Left lung (tissue), 10 donors: Measurements from ENCODE around the gene CHCHD6. TPM values are rescaled to one million over a fixed set of nuclear protein-coding genes. Genes with fewer than 3 reads are reported as not detected.

Experiments used
- ATAC-seq: fragments of 200-7000 bp; cut with Tn5 transposase; one replicate; pipeline ENCODE4 v1.9.1; 2020; ENCODE audit warnings: moderate library complexity
- DNase-seq, 4 donors: peaks; one replicate each; pipeline ENCODE4 v3.0.0-alpha.2; 2013 to 2020
- H3K27ac ChIP-seq, 2 donors: fragments of 200-600 bp; sonication (generic) in 1 of 2; one replicate each; pipeline versions ENCODE4 v1.5.0 to v1.8.0; 2020 to 2021
- H3K27me3 ChIP-seq, 2 donors: fragments of 200-600 bp; sonication (generic) in 1 of 2; one replicate each; pipeline versions ENCODE4 v1.5.0 to v1.8.0; 2020 to 2021
- H3K36me3 ChIP-seq, 2 donors: fragments of 200-600 bp; sonication (generic) in 1 of 2; one replicate each; pipeline versions ENCODE4 v1.5.0 to v1.8.0; 2020 to 2021
- H3K4me1 ChIP-seq, 2 donors: fragments of 200-600 bp; one replicate each; pipeline ENCODE4 v1.8.0; 2021
- H3K4me3 ChIP-seq, 2 donors: fragments of 200-600 bp; sonication (generic) in 1 of 2; one replicate each; pipeline versions ENCODE4 v1.5.0 to v1.8.0; 2020 to 2021; ENCODE audit warnings: mild to moderate bottlenecking in 1 of 2
- H3K9me3 ChIP-seq, 2 donors: fragments of 200-600 bp; sonication (generic) in 1 of 2; one replicate each; pipeline versions ENCODE4 v1.5.0 to v1.8.0; 2020 to 2021
- CTCF ChIP-seq, 2 donors: fragments of 200-600 bp; sonication (generic) in 1 of 2; IDR thresholded peaks; one replicate each; pipeline versions ENCODE4 v1.5.0 to v1.8.0; 2021; ENCODE audit warnings: antibody characterized with exemption in 2 of 2
- intact Hi-C, 2 donors: fragments of 100-400 bp; cut with DNase I; formaldehyde crosslinking; loops; one replicate each; pipeline versions ENCODE4 v1.11.2 to v1.14.2; 2022
- polyA plus RNA-seq, 6 donors: library from polyadenylated mRNA; unstranded; fragments of 120-200 nt; gene quantifications; one replicate each; pipeline ENCODE4 v1.2.1, GENCODE V29; 2013; ENCODE audit not compliant: insufficient read length in 6 of 6
- total RNA-seq, 2 donors: library from RNA; stranded (reverse); fragmentation: NEBNext Ultra II Directional; extraction: Animal tissue kit (Norgen Biotek cat#: 25700); gene quantifications; one replicate each; pipeline ENCODE4 v1.2.1, GENCODE V29; 2021
- donor health status: DM: no; HTN: yes; CAD: no.
- donor health status: DM: no; HTN: no; CAD: no.

CHCHD6 gene
- total and polyA plus RNA-seq, 8 donors, result 11.8 to 21.1 (median 18.4) TPM

GRCh38 chr3:126747768-126748167, 43.7 kb downstream of the CHCHD6 start:
- Histone ChIP-seq H3K36me3 (no peaks in the 10 kb centered on the region), H3K9me3 (no peaks in the 10 kb centered on the region), H3K27me3 (no peaks in the 10 kb centered on the region), H3K27ac (peak overlapping the region; percentile 8 to 56), H3K4me3 (no peak overlapping the region), H3K4me1 (peaks cover 14 to 16% of the 10 kb centered on the region in 2 donors)
- intact Hi-C loops, result no loop called here
- no peak for TF ChIP-seq CTCF (IDR thresholded peaks at IDR 0.05)
- DNase-seq, result peak in 1 of 4 donors; percentile 70
- ATAC-seq, result peak; percentile 46

- no peak for TF ChIP-seq CTCF (IDR thresholded peaks at IDR 0.05)
- ATAC-seq (no peak), DNase-seq (no peak)
- Histone ChIP-seq H3K9me3 (no peaks in the 10 kb centered on the region), H3K4me3 (no peak overlapping the region), H3K4me1 (peaks cover 14 to 19% of the 10 kb centered on the region in 2 donors), H3K27me3 (no peaks in the 10 kb centered on the region), H3K36me3 (no peaks in the 10 kb centered on the region), H3K27ac (no peak overlapping the region)
- intact Hi-C loops, result no loop called here
Observed at GRCh38 chr3:126748701-126749546, 44.9 kb downstream of the CHCHD6 start.

GRCh38 chr3:126749547-126749875, 45.5 kb downstream of the CHCHD6 start:
- Histone ChIP-seq H3K4me1 (peaks cover 14 to 19% of the 10 kb centered on the region in 2 donors), H3K9me3 (no peaks in the 10 kb centered on the region), H3K4me3 (no peak overlapping the region), H3K27me3 (no peaks in the 10 kb centered on the region), H3K27ac (no peak overlapping the region), H3K36me3 (no peaks in the 10 kb centered on the region)
- ATAC-seq (no peak), DNase-seq (no peak)
- intact Hi-C loops, result no loop called here
- no peak for TF ChIP-seq CTCF (IDR thresholded peaks at IDR 0.05)

- Histone ChIP-seq H3K36me3 (no peaks in the 10 kb centered on the region), H3K4me1 (peaks cover 14 to 19% of the 10 kb centered on the region in 2 donors), H3K9me3 (no peaks in the 10 kb centered on the region), H3K27ac (no peak overlapping the region), H3K4me3 (no peak overlapping the region), H3K27me3 (no peaks in the 10 kb centered on the region)
- no peak for TF ChIP-seq CTCF (IDR thresholded peaks at IDR 0.05)
- ATAC-seq, result no peak
- intact Hi-C loops, result loop anchor here in 1 of 2 donors (5.0 to 10.0 kb wide), 2 partner anchors 232 to 715 kb away; partner anchors contain the start of gene PLXNA1
- DNase-seq, result no peak
Observed at GRCh38 chr3:126749931-126750755, 46.1 kb downstream of the CHCHD6 start.

GRCh38 chr3:126750756-126751121, 46.7 kb downstream of the CHCHD6 start:
- ATAC-seq, result no peak
- no peak for TF ChIP-seq CTCF (IDR thresholded peaks at IDR 0.05)
- DNase-seq, result no peak
- no peaks in the 10 kb centered on the region for H3K36me3 ChIP-seq
- no peak overlapping the region for H3K4me3 ChIP-seq
- no peaks in the 10 kb centered on the region for H3K27me3 ChIP-seq
- intact Hi-C loops, result loop anchor here in 1 of 2 donors (5.0 to 10.0 kb wide), 2 partner anchors 232 to 714 kb away; partner anchors contain the start of gene PLXNA1
- H3K27ac ChIP-seq, result no peak overlapping the region
- peaks cover 14 to 19% of the 10 kb centered on the region in 2 donors for H3K4me1 ChIP-seq
- H3K9me3 ChIP-seq, result no peaks in the 10 kb centered on the region
